A549 (cell line): ENCODE results near the gene ATXN7L1. TPM values are rescaled to one million over a fixed set of nuclear protein-coding genes. Genes with fewer than 3 reads are reported as not detected.
A peak's percentile ranks its signal among the peaks of the same experiment; 100 is the strongest.

ENCODE experiments used
- ATAC-seq, 2 experiments: fragments of 200-7000 bp in 1 of 2; fragments of >200 bp in 1 of 2; cut with Nextera tagmentation in 1 of 2; cut with Tn5 transposase in 1 of 2; 3 replicates each; pipeline versions ENCODE4 v1.8.0 to v1.9.1; 2018 to 2020; ENCODE audit warnings: mild to moderate bottlenecking in 1 of 2, moderate library complexity in 1 of 2
- CTCF ChIA-PET: fragments of 300-600 bp; sonication (Branson Sonifier 250); formaldehyde crosslinking; extraction: SDS; loops from one replicate; lab custom pipeline; 2021; ENCODE audit warnings: antibody characterized with exemption, inconsistent platforms; lab: Yijun Ruan, JAX
- POLR2A ChIA-PET: fragments of 350-600 bp; formaldehyde crosslinking; extraction: SDS; loops from one replicate; lab custom pipeline; 2021; ENCODE audit warnings: antibody characterized with exemption, inconsistent platforms; lab: Yijun Ruan, JAX
- DNase-seq, 2 experiments: peaks; one replicate each; pipeline versions ENCODE4 v3.0.0 to v3.0.0-alpha.2; 2011 to 2016; ENCODE audit warnings: low read depth in 1 of 2, low spot score in 1 of 2
- FAIRE-seq: peaks from 2 replicates; lab custom pipeline; 2011; peaks lifted over from hg19 to GRCh38; lab: Jason Lieb, UNC
- H3K27ac ChIP-seq, 2 experiments: fragments of >200 bp; sonication (Bioruptor Twin); formaldehyde crosslinking; 3 replicates each; pipeline ENCODE4 v1.5.1; 2016 to 2017
- H3K4me1 ChIP-seq: fragments of >200 bp; sonication (Bioruptor Twin); formaldehyde crosslinking; 3 replicates; pipeline ENCODE4 v1.6.1; 2016
- H3K4me2 ChIP-seq: fragments of >200 bp; sonication (Bioruptor Twin); formaldehyde crosslinking; 3 replicates; pipeline ENCODE4 v1.6.1; 2016
- H3K4me3 ChIP-seq: fragments of >200 bp; sonication (Bioruptor Twin); formaldehyde crosslinking; 3 replicates; pipeline ENCODE4 v1.5.1; 2016
- H3K9me3 ChIP-seq: fragments of >200 bp; sonication (Bioruptor Twin); formaldehyde crosslinking; 3 replicates; pipeline ENCODE4 v1.6.1; 2016
- CBX2 ChIP-seq: fragments of 200-600 bp; sonication (generic); IDR thresholded peaks from 2 replicates; pipeline ENCODE4 v1.6.1; 2016; ENCODE audit warnings: low read depth, mild to moderate bottlenecking, borderline replicate concordance
- CBX8 ChIP-seq: fragments of 200-600 bp; sonication (generic); IDR thresholded peaks from 2 replicates; pipeline ENCODE4 v1.6.1; 2016
- FOSB ChIP-seq: fragments of 250-450 bp; sonication (Bioruptor Pico); IDR thresholded peaks from 2 replicates; pipeline ENCODE4 v1.5.0; 2020; ENCODE audit warnings: mild to moderate bottlenecking, moderate library complexity
- FOSL2 ChIP-seq, 2 experiments: fragments of 450-650 bp in 1 of 2; fragments of >200 bp in 1 of 2; sonication (Bioruptor Twin) in 1 of 2; formaldehyde crosslinking; IDR thresholded peaks; 2 replicates each; pipeline versions ENCODE4 v1.5.0 to v1.6.1; 2016 to 2020; ENCODE audit warnings: mild to moderate bottlenecking in 1 of 2, moderate library complexity in 1 of 2
- FOXS1 ChIP-seq: fragments of 250-450 bp; sonication (Bioruptor Pico); IDR thresholded peaks from 2 replicates; pipeline ENCODE4 v1.5.0; 2020; ENCODE audit warnings: mild to moderate bottlenecking, moderate library complexity
- JUN ChIP-seq, 2 experiments: fragments of >200 bp; sonication (Bioruptor Twin); formaldehyde crosslinking; IDR thresholded peaks; 2 replicates in 1 of 2; 3 replicates in 1 of 2; pipeline ENCODE4 v1.6.1; 2016 to 2017
- KDM1A ChIP-seq: fragments of 200-600 bp; sonication (generic); IDR thresholded peaks from 2 replicates; pipeline ENCODE4 v1.6.1; 2016; ENCODE audit warnings: low read depth, mild to moderate bottlenecking
- MAFK ChIP-seq: fragments of 450-650 bp; IDR thresholded peaks from 2 replicates; pipeline ENCODE4 v1.6.1; 2014; ENCODE audit not compliant: partially characterized antibody
- NFE2L2 ChIP-seq: fragments of 150-350 bp; conservative IDR thresholded peaks from 2 replicates; pipeline ENCODE4 v1.6.1; 2014; ENCODE audit warnings: low read length
- NPAS2 ChIP-seq: fragments of 250-450 bp; sonication (Bioruptor Pico); IDR thresholded peaks from 2 replicates; pipeline ENCODE4 v1.8.0; 2022; ENCODE audit warnings: mild to moderate bottlenecking, moderate library complexity, borderline replicate concordance
- POLR2AphosphoS2 ChIP-seq: conservative IDR thresholded peaks from 2 replicates; pipeline ENCODE4 v1.6.1; 2012; ENCODE audit warnings: low read length, improper control_type of control experiment, inconsistent platforms
- RAD21 ChIP-seq, 2 experiments: fragments of >200 bp in 1 of 2; sonication (Bioruptor Twin) in 1 of 2; formaldehyde crosslinking in 1 of 2; IDR thresholded peaks in 1 of 2; conservative IDR thresholded peaks in 1 of 2; 2 replicates in 1 of 2; 3 replicates in 1 of 2; pipeline ENCODE4 v1.6.1; 2012 to 2018; ENCODE audit warnings: inconsistent platforms in 1 of 2
- RFX5 ChIP-seq: fragments of 450-650 bp; IDR thresholded peaks from 2 replicates; pipeline ENCODE4 v1.7.1; 2014; ENCODE audit warnings: antibody characterized with exemption, mild to moderate bottlenecking, moderate library complexity
- SMC3 ChIP-seq: fragments of >200 bp; sonication (Bioruptor Twin); formaldehyde crosslinking; IDR thresholded peaks from 3 replicates; pipeline ENCODE4 v1.6.1; 2018; ENCODE audit warnings: inconsistent platforms
- ZFP36 ChIP-seq: fragments of 450-650 bp; IDR thresholded peaks from 2 replicates; pipeline ENCODE4 v1.6.1; 2014; ENCODE audit warnings: borderline replicate concordance; ENCODE audit not compliant: partially characterized antibody
- ZNF302 ChIP-seq: fragments of 250-450 bp; sonication (Bioruptor Pico); IDR thresholded peaks from 2 replicates; pipeline ENCODE4 v1.9.0; 2021; ENCODE audit warnings: inconsistent platforms, mild to moderate bottlenecking, moderate library complexity
- WGBS: methylation state at CpG from one replicate; pipeline ENCODE4 v1.1.6; 2017; ENCODE audit errors: missing lambda C conversion rate; 5-methylcytosine and 5-hydroxymethylcytosine counted together
- polyA plus RNA-seq, 4 experiments: library from polyadenylated mRNA; depleted of rRNA in 3 of 4; stranded (reverse); fragments of >200 nt; fragmentation: RNase III in 1 of 4; extraction: RNeasy Plus Mini Kit Qiagen cat#74134 plus additional on column Dnase treatment in 1 of 4; gene quantifications; 2 replicates in 3 of 4; 3 replicates in 1 of 4; pipeline ENCODE4 v1.2.3, GENCODE V29; 2011 to 2017
- TF ChIP-seq, protein P1 (sequence below): fragments of >200 bp; sonication (Bioruptor Twin); formaldehyde crosslinking; IDR thresholded peaks from 3 replicates; pipeline ENCODE4 v1.6.1; 2016
- TF ChIP-seq, protein P2 (sequence below): fragments of >200 bp; sonication (Bioruptor Twin); formaldehyde crosslinking; IDR thresholded peaks from 3 replicates; pipeline ENCODE4 v1.5.1; 2016
- TF ChIP-seq, protein P3 (sequence below): fragments of 250-450 bp; sonication (Bioruptor Pico); IDR thresholded peaks from 2 replicates; pipeline ENCODE4 v1.5.0; 2020; ENCODE audit warnings: low read depth, mild to moderate bottlenecking, moderate library complexity
- TF ChIP-seq, protein P4 (sequence below): fragments of 150-350 bp; IDR thresholded peaks from 2 replicates; pipeline ENCODE4 v1.6.1; 2014; ENCODE audit warnings: low read depth, mild to moderate bottlenecking, low read length

ATXN7L1 gene
- polyA plus RNA-seq, 2 of the 4 experiments (the other 2 are of a cell fraction), result 4.5 to 5.7 TPM

DNA sequence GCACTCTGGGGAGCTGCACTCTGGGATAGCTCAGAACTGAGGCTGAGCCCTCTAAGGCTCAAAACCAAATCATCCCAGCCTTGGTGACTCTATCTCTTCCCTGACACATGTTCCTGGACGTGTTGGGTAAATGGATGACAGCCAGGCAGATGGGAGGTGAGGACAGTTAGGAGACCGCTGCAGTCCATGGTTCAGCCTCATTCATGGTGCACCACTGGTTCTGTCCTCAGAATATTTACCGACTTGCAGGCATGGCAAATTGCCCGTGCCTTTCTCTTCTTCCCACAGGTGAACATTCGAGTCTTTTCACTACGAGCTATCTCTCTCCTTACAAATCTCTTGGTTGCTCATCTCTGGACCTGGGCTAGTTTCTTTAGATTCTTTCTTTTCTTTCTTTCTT, 214.8 kb downstream of the ATXN7L1 start:
- ChIA-PET POLR2A (no interaction called here), CTCF (interaction anchor here (1.1 to 4.7 kb wide), 4 partner anchors 8 to 381 kb away, joined by 3 to 31 read pairs (median 7); no protein-coding TSS in a partner anchor)
- no peak for ATAC-seq

DNA sequence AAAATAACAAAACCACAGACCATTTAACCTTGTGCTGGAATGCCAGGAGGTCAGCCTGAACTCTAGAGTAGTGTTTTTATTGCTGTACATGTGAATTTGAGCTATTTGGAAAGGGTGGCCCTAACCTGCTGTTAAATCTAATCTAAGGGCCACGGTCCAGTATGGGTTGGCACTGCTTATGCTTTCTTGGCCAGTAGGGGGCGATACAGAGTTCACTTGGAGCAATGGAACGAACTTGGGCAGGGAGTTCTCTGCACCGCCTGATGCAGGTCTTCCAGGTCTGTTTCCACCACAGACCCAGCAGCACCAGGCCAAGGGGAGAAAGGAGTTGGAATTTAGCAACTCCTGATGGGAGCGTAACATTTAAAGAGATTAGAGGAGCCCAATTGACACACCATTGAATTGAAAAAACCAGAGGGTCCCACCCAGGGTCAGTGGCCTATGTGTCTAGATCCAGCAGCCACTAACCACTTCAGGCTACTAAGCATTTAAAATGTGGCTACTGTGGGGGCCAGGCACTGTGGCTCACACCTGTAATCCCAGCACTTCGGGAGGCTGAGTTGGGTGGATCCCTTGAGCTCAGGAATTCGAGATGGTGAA, 219.4 kb downstream of the ATXN7L1 start:
- CTCF ChIA-PET, result interaction anchor here (0.7 to 13.7 kb wide), 36 partner anchors 8 to 519 kb away, joined by 3 to 127 read pairs (median 4); no protein-coding TSS in a partner anchor
- no peak overlapping the region for H3K4me3 ChIP-seq
- H3K9me3 ChIP-seq, result no peaks in the 10 kb centered on the region
- no peak overlapping the region for H3K4me2 ChIP-seq
- H3K27ac ChIP-seq, result no peak overlapping the region
- peak; percentile 58 to 67 for DNase-seq
- POLR2A ChIA-PET, result no interaction called here
- FAIRE-seq, result no peak
- TF ChIP-seq ZNF302 (no peak), RAD21 (conservative IDR thresholded peaks at IDR 0.05 in 1 of 2, IDR thresholded peaks at IDR 0.05 in 1 of 2) (peak in 1 of 2 experiments; percentile 44; a peak in 2 of 5 replicates), SMC3 (peak; percentile 18; the same call in 1 of the 3 replicates), MAFK (no peak), FOSL2 (IDR thresholded peaks at IDR 0.05) (no peak), FOSL2 (CRISPR knock-in tag; IDR thresholded peaks at IDR 0.05) (no peak), JUN (IDR thresholded peaks at IDR 0.05) (no peak), CBX8 (no peak), RFX5 (no peak), NPAS2 (CRISPR knock-in tag) (no peak)
- TF ChIP-seq, protein P1, sequence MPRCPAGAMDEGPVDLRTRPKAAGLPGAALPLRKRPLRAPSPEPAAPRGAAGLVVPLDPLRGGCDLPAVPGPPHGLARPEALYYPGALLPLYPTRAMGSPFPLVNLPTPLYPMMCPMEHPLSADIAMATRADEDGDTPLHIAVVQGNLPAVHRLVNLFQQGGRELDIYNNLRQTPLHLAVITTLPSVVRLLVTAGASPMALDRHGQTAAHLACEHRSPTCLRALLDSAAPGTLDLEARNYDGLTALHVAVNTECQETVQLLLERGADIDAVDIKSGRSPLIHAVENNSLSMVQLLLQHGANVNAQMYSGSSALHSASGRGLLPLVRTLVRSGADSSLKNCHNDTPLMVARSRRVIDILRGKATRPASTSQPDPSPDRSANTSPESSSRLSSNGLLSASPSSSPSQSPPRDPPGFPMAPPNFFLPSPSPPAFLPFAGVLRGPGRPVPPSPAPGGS, result no peak
- TF ChIP-seq, protein P2, sequence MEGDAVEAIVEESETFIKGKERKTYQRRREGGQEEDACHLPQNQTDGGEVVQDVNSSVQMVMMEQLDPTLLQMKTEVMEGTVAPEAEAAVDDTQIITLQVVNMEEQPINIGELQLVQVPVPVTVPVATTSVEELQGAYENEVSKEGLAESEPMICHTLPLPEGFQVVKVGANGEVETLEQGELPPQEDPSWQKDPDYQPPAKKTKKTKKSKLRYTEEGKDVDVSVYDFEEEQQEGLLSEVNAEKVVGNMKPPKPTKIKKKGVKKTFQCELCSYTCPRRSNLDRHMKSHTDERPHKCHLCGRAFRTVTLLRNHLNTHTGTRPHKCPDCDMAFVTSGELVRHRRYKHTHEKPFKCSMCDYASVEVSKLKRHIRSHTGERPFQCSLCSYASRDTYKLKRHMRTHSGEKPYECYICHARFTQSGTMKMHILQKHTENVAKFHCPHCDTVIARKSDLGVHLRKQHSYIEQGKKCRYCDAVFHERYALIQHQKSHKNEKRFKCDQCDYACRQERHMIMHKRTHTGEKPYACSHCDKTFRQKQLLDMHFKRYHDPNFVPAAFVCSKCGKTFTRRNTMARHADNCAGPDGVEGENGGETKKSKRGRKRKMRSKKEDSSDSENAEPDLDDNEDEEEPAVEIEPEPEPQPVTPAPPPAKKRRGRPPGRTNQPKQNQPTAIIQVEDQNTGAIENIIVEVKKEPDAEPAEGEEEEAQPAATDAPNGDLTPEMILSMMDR, result peak; percentile 60
- WGBS, result 62% methylated on average over 7 of the region's 7 CpGs
- ATAC-seq, result peak in 1 of 2 experiments; percentile 74; a peak in 3 of 6 replicates
- H3K4me1 ChIP-seq, result peaks cover 8% of the 10 kb centered on the region

More for the DNA sequence above, 214.8 kb downstream of the ATXN7L1 start:
- H3K27ac ChIP-seq, result no peak overlapping the region
- no peak for TF ChIP-seq FOXS1 (CRISPR knock-in tag)
- no peak for TF ChIP-seq NFE2L2
- no peak for TF ChIP-seq ZFP36
- TF ChIP-seq ZNF302, result no peak
- no peak for TF ChIP-seq POLR2AphosphoS2
- TF ChIP-seq CBX8, result no peak
- no peak for TF ChIP-seq KDM1A
- TF ChIP-seq, protein P3, sequence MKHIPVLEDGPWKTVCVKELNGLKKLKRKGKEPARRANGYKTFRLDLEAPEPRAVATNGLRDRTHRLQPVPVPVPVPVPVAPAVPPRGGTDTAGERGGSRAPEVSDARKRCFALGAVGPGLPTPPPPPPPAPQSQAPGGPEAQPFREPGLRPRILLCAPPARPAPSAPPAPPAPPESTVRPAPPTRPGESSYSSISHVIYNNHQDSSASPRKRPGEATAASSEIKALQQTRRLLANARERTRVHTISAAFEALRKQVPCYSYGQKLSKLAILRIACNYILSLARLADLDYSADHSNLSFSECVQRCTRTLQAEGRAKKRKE (CRISPR knock-in tag), result no peak
- TF ChIP-seq RFX5, result no peak
- TF ChIP-seq FOSB (CRISPR knock-in tag), result no peak
- no peak for TF ChIP-seq CBX2
- TF ChIP-seq, protein P4, sequence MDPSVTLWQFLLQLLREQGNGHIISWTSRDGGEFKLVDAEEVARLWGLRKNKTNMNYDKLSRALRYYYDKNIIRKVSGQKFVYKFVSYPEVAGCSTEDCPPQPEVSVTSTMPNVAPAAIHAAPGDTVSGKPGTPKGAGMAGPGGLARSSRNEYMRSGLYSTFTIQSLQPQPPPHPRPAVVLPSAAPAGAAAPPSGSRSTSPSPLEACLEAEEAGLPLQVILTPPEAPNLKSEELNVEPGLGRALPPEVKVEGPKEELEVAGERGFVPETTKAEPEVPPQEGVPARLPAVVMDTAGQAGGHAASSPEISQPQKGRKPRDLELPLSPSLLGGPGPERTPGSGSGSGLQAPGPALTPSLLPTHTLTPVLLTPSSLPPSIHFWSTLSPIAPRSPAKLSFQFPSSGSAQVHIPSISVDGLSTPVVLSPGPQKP, result no peak
- FAIRE-seq (no peak), DNase-seq (no peak)
- 89% methylated on average over 6 of the region's 6 CpGs for WGBS
- no peaks in the 10 kb centered on the region for H3K9me3 ChIP-seq
- H3K4me2 ChIP-seq, result no peak overlapping the region
- H3K4me3 ChIP-seq, result no peak overlapping the region
- H3K4me1 ChIP-seq, result peaks cover 9% of the 10 kb centered on the region
